Activated CD4-positive, alpha-beta memory T cell treated with anti-CD3 and anti-CD28 coated beads, Interleukin-2, amount 10 ng/mL, durations not matched to agents 7 days and 5 days (primary cell): ENCODE data around the gene PRDM4. TPM values are rescaled to one million over a fixed set of nuclear protein-coding genes. Genes with fewer than 3 reads are reported as not detected.
"Not testable (repeated sequence)": the region's sequence is repeated elsewhere in the genome, so short reads cannot be mapped to it uniquely, and the experiment has no call there.

Experiments used
- CTCF ChIA-PET: fragments of 350-600 bp; sonication (Branson Sonifier 250); formaldehyde crosslinking; loops from one replicate; lab custom pipeline; 2021; ENCODE audit warnings: antibody characterized with exemption, inconsistent platforms; lab: Charles Lee
- POLR2A ChIA-PET: fragments of 350-600 bp; sonication (Branson Sonifier 250); formaldehyde crosslinking; loops from one replicate; lab custom pipeline; 2021; ENCODE audit warnings: antibody characterized with exemption; lab: Charles Lee
- DNase-seq: peaks from one replicate; pipeline ENCODE4 v3.0.0-alpha.2; 2020
- H3K27ac Mint-ChIP-seq: one replicate; pipeline ENCODE4 v1.8.0; 2021; ENCODE audit warnings: mild to moderate bottlenecking, mixed read lengths
- H3K27me3 Mint-ChIP-seq: one replicate; pipeline ENCODE4 v1.8.0; 2021; ENCODE audit warnings: mixed read lengths
- H3K36me3 Mint-ChIP-seq: one replicate; pipeline ENCODE4 v1.8.0; 2021; ENCODE audit warnings: low read depth, mixed read lengths
- H3K4me1 Mint-ChIP-seq: one replicate; pipeline ENCODE4 v1.8.0; 2021; ENCODE audit warnings: mixed read lengths
- H3K4me3 Mint-ChIP-seq: one replicate; pipeline ENCODE4 v1.8.0; 2021; ENCODE audit warnings: mild to moderate bottlenecking, mixed read lengths
- H3K9me3 Mint-ChIP-seq: one replicate; pipeline ENCODE4 v1.8.0; 2021; ENCODE audit warnings: mixed read lengths
- total RNA-seq, 2 experiments: library from RNA; stranded (reverse); gene quantifications; one replicate each; pipeline ENCODE4 v1.2.3, GENCODE V29; 2021

The PRDM4 gene
- total RNA-seq, 2 experiments from 2014 or later, result 34.0 to 36.2 TPM

DNA sequence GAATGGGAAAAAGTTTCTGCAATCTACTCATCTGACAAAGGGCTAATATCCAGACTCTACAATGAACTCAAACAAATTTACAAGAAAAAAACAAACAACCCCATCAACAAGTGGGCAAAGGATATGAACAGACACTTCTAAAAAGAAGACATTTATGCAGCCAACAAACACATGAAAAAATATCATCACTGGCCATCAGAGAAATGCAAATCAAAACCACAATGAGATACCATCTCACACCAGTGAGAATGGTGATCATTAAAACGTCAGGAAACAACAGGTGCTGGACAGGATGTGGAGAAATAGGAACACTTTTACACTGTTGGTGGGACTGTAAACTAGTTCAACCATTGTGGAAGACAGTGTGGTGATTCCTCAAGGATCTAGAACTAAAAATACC is 33.6 kb downstream of the PRDM4 start:
- H3K4me3 Mint-ChIP-seq, H3K27me3 Mint-ChIP-seq, H3K27ac Mint-ChIP-seq, DNase-seq, H3K36me3 Mint-ChIP-seq, H3K4me1 Mint-ChIP-seq, POLR2A ChIA-PET, H3K9me3 Mint-ChIP-seq, CTCF ChIA-PET: not testable (repeated sequence)

DNA sequence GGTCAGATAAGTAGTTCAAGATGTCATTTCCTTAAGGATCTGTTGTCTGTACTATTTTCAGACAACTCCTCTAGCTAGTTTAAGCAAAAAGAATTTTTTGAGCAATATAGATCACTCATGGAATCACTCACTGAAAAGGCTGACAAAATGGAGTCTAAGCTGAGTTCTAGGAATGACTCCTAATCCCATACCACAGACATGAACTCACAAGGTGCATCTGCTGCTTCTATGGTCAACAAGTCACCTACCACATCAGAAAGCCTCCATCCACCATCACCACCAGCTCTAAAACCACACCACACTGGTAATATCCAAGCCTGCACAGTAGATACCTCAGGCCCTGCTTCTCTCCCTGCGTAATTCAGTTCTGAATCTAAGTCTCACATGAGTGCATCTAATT is 42.3 kb downstream of the PRDM4 start:
- Mint-ChIP-seq H3K36me3 (peaks cover 35% of the 10 kb centered on the region), H3K4me3 (no peak overlapping the region), H3K9me3 (no peaks in the 10 kb centered on the region), H3K27ac (no peak overlapping the region), H3K27me3 (no peaks in the 10 kb centered on the region), H3K4me1 (no peaks in the 10 kb centered on the region)
- POLR2A ChIA-PET, result no interaction called here
- no peak for DNase-seq
- CTCF ChIA-PET, result no interaction called here

DNA sequence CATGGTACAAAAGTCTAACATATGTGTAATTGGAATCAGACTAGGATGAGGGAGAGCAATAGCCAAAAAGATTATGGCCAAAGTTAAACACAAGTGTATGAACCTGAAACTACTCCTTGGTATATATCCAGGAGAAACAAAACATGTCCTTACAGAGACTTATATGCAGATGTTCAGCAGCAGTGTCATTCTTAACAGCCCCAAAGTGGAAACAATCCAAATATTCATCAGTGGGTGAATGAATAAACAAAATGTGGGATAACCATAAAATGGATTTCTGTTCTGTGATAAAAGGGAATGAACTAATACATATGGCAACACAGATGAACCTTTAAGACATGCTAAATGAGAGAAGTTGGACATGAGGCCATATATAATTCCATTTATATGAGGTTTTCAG is 45.2 kb downstream of the PRDM4 start:
- DNase-seq, result no peak
- Mint-ChIP-seq H3K36me3 (peaks cover 51% of the 10 kb centered on the region), H3K27ac (no peak overlapping the region), H3K27me3 (no peaks in the 10 kb centered on the region), H3K9me3 (no peaks in the 10 kb centered on the region), H3K4me3 (no peak overlapping the region), H3K4me1 (no peaks in the 10 kb centered on the region)
- ChIA-PET POLR2A (no interaction called here), CTCF (no interaction called here)

DNA sequence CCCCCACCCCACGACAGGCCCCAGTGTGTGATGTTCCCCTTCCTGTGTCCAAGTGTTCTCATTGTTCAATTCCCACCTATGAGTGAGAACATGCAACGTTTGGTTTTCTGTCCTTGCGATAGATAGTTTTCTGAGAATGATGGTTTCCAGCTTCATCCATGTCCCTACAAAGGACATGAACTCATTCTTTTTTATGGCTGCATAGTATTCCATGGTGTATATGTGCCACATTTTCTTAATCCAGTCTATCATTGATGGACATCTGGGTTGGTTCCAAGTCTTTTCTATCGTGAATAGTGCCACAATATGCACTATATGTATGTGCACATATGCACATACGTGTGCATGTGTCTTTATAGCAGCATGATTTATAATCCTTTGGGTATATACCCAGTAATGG is 55.4 kb downstream of the PRDM4 start:
- H3K4me3 Mint-ChIP-seq, CTCF ChIA-PET, POLR2A ChIA-PET, H3K27me3 Mint-ChIP-seq, H3K9me3 Mint-ChIP-seq, H3K4me1 Mint-ChIP-seq, DNase-seq, H3K27ac Mint-ChIP-seq: not testable (repeated sequence)
- H3K36me3 Mint-ChIP-seq, result peaks cover 95% of the 10 kb centered on the region

GRCh38 chr12:107704041-107704440 is 56.9 kb downstream of the PRDM4 start:
- DNase-seq, result no peak
- Mint-ChIP-seq H3K27me3 (no peaks in the 10 kb centered on the region), H3K36me3 (peaks cover 95% of the 10 kb centered on the region), H3K4me1 (no peaks in the 10 kb centered on the region), H3K27ac (no peak overlapping the region), H3K9me3 (peaks cover 8% of the 10 kb centered on the region), H3K4me3 (no peak overlapping the region)
- ChIA-PET CTCF (no interaction called here), POLR2A (no interaction called here)

DNA sequence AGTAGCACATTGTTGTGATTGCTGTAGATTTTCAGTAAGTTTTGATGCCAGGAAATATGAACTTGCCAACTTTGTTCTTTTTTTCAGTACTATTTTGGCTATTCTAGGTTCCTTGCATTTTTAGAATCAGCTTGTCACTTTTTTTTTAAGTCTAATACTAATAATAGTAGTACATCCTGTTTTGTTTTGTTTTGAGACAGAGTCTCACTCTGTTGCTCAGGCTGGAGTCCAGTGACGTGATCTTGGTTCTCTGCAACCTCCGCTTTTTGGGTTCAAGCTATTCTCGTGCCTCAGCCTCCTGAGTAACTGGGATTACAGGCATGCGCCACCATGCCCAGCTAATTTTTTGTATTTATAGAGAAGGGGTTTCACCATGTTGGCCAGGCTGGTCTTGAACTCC is 58.8 kb downstream of the PRDM4 start:
- H3K4me3 Mint-ChIP-seq, result no peak overlapping the region
- no peak overlapping the region for H3K27ac Mint-ChIP-seq
- DNase-seq, result no peak
- H3K4me1 Mint-ChIP-seq, result no peaks in the 10 kb centered on the region
- H3K9me3 Mint-ChIP-seq, result peaks cover 8% of the 10 kb centered on the region
- ChIA-PET CTCF (no interaction called here), POLR2A (no interaction called here)
- no peaks in the 10 kb centered on the region for H3K27me3 Mint-ChIP-seq
- H3K36me3 Mint-ChIP-seq, result peaks cover 92% of the 10 kb centered on the region

GRCh38 chr12:107695772-107696171 is 65.2 kb downstream of the PRDM4 start:
- ChIA-PET POLR2A (interaction anchor here (0.9 kb wide), 1 partner anchor 13 kb away, joined by 3 read pairs; no protein-coding TSS in a partner anchor), CTCF (interaction anchor here (0.6 to 2.0 kb wide), 6 partner anchors 10 to 189 kb away, joined by 3 to 8 read pairs (median 3); partner anchors contain the start of genes ASCL4 and PWP1)
- not testable (repeated sequence) for H3K4me3 Mint-ChIP-seq, H3K27ac Mint-ChIP-seq, H3K27me3 Mint-ChIP-seq, DNase-seq, H3K4me1 Mint-ChIP-seq, H3K9me3 Mint-ChIP-seq
- peaks cover 69% of the 10 kb centered on the region for H3K36me3 Mint-ChIP-seq

DNA sequence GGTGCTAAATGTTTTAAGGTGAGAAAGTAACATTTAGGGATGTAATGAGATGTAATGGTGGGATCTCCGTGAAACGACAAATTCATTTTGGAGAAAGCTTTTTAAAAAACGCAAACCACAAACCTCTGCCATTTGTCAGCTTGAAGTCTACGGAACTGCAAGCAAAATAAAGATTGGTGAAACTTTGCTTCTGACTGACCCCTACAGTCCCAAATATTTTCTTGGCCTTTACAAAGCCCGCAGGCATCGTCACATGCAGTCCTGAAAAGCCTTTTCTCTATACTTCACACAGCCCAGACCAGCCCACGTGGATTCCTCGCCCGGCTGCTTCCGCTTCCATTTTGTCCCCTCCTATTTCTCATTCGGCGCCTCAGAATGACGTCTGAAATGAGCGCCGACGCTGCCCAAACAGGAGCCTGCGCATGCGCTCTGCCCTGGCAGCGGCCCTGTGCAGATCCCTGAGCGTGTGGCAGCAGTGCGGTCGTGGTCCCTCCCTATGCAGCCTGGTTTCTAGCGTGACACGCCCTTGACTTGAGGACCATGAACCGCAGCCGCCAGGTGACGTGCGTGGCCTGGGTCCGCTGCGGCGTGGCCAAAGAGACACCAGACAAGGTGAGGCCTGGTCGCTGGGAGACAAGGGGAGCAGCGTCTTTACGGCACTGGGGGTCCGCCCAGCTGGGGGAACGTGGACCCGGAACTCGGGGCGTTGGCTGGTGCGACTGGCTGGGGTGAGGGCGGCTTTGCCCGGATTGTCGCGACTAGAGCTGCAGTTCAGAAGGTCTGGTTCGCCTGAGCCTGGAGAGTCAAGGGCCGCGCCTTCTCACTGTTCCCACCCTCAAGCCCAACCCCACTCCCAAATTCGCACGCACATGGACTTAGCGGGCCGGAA is 75.3 kb downstream of the PRDM4 start, which contains the start of gene PWP1:
TSS of gene PWP1 (plus strand) at position 440 of the 889 bp plus-strand sequence. CDS start at position 541, 101 bp downstream.
- Mint-ChIP-seq H3K9me3 (no peaks in the 10 kb centered on the region), H3K4me1 (peaks cover 29% of the 10 kb centered on the region), H3K36me3 (peaks cover 24% of the 10 kb centered on the region), H3K27ac (peak within 1 kb of the TSS; percentile 95), H3K4me3 (peak within 1 kb of the TSS; percentile 87), H3K27me3 (no peaks in the 10 kb centered on the region)
- POLR2A ChIA-PET, result interaction anchor here (0.6 to 2.6 kb wide), 11 partner anchors 11 to 943 kb away, joined by 3 to 36 read pairs (median 4); partner anchors contain the start of genes CRY1, ISCU and PRDM4
- CTCF ChIA-PET, result interaction anchor here (0.6 to 2.2 kb wide), 6 partner anchors 10 to 227 kb away, joined by 3 to 6 read pairs (median 5); no protein-coding TSS in a partner anchor
- DNase-seq, result peak; percentile 96

- Mint-ChIP-seq H3K9me3 (no peaks in the 10 kb centered on the region), H3K4me3 (peak overlapping the region; percentile 87), H3K27ac (peak overlapping the region; percentile 95), H3K27me3 (no peaks in the 10 kb centered on the region), H3K36me3 (peaks cover 23% of the 10 kb centered on the region), H3K4me1 (peaks cover 29% of the 10 kb centered on the region)
- DNase-seq, result peak; percentile 20
- ChIA-PET CTCF (interaction anchor here (1.2 to 2.2 kb wide), 5 partner anchors 9 to 227 kb away, joined by 3 to 6 read pairs (median 5); no protein-coding TSS in a partner anchor), POLR2A (interaction anchor here (0.6 to 2.6 kb wide), 8 partner anchors 10 to 943 kb away, joined by 3 to 36 read pairs (median 4); partner anchors contain the start of genes CRY1, ISCU and PRDM4)
These were observed 76.0 kb downstream of the PRDM4 start for GRCh38 chr12:107684990-107685359.

DNA sequence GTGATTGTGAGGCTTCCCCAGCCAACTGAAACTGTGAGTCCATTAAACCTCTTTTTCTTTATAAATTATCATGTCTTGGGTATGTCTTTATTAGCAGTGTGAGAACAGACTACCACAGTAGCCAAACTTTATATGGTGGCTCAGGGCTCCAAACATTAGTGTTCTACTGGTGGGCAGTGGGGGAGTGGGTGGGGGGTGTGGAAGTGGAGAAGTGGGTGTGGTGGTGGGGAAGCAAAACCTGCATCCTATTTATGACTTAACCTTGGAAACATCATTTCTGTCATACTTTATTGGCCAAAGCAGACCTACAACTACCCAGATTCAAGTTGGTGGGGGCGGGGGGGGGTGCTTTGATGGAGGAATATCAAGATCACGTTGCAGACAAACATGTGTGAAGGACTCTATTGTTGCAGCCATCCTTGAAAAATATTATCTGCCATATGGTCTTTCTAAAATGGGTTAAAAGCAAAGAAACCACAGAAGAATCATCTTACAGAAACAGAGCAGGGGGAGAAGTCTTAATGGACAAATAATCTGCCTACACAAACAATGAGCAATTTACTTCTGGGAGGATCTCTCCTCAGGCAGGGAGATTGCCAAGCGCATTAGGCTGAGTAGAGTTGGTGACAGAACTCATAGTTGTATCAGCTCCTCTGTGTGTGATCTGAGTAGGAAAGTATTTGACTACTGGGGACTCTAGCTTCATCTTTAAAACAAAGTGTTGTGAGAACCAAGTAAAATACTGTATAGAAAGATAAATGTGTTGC is 76.7 kb downstream of the PRDM4 start:
- Mint-ChIP-seq H3K9me3 (no peaks in the 10 kb centered on the region), H3K27ac (no peak overlapping the region), H3K4me1 (peaks cover 29% of the 10 kb centered on the region), H3K27me3 (peaks cover 2% of the 10 kb centered on the region), H3K36me3 (peaks cover 17% of the 10 kb centered on the region), H3K4me3 (peak overlapping the region; percentile 87)
- ChIA-PET CTCF (interaction anchor here (1.2 to 2.2 kb wide), 6 partner anchors 8 to 228 kb away, joined by 3 to 6 read pairs (median 5); no protein-coding TSS in a partner anchor), POLR2A (interaction anchor here (0.7 to 2.6 kb wide), 4 partner anchors 9 to 75 kb away, joined by 4 to 36 read pairs (median 6); partner anchors contain the start of gene PRDM4)
- DNase-seq, result no peak
